CMK (cell line): Measurements from ENCODE around the gene LUZP1.
"Not testable (repeated sequence)": the region's sequence is repeated elsewhere in the genome, so short reads cannot be mapped to it uniquely, and the experiment has no call there.

ENCODE experiments used
- DNase-seq: peaks from one replicate; pipeline ENCODE4 v3.0.0-alpha.2; 2010; ENCODE audit warnings: low read depth

LUZP1 gene

GRCh38 chr1:23188936-23189452 is 20.3 kb upstream of the LUZP1 start:
- DNase-seq, result not testable (repeated sequence)

- no peak for DNase-seq
Observed at GRCh38 chr1:23188434-23188884, 19.8 kb upstream of the LUZP1 start.

DNA sequence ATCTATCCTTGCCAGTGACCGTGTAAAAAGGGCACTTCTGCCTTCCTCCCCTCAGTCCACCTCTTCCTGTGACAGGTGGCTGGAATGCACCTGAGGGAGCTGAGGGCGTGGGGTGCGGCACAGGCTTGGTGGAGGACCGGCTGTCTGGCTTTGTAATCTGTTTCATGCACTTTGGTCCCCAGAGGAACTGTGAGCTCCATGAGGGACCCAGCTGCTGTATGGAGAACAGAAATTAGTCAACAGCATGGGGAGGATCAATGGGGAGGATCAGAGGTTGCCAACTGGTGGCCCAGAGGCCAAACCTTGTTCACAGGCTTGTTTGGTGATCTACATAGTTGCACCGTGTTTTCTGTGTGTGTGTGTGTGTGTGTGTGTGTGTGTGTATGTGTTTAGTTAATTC is 19.0 kb upstream of the LUZP1 start:
- DNase-seq, result no peak

- no peak for DNase-seq
Observed at GRCh38 chr1:23185381-23185780, 16.7 kb upstream of the LUZP1 start.

GRCh38 chr1:23184212-23184934 is 15.7 kb upstream of the LUZP1 start:
- DNase-seq, result no peak

- DNase-seq, result no peak
Observed at GRCh38 chr1:23179862-23180261, 11.2 kb upstream of the LUZP1 start.

DNA sequence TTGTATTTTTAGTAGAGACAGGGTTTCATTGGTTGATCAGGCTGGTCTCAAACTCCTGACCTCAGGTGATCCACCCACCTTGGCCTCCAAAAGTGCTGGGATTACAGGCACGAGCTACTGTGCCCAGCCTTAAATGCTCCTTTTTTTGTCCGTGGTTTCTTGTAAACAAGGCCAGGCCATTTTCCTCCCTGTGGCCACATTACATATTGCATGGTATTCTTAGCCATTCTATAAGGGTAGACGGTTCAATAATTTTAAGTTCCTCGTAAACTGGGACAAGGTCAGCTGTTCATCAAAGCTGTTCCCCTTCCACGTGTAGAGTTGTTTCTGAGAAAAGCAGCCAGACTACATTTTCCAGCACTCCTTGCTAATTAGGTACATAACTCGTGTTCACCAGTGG is 10.3 kb upstream of the LUZP1 start:
- DNase-seq, result no peak

DNA sequence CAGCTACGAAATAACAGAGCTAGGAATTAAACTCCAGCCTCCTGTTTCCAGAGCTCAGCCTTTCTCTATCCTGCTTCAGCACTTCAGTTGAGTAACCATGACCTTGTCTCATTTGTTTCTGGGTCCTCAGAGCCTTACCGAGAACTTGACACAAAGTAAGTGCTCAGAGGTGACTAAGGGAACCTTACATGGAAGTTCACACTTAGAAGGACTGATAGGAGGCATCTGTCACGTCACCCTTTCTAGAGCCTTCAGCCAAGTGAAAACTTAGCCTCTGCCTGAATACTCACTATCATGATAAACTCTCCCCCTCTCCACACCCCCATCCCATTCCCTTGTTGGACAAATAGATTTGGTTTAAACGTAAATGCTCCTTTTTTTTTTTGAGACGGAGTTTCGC is 9.8 kb upstream of the LUZP1 start:
- DNase-seq, result no peak

DNA sequence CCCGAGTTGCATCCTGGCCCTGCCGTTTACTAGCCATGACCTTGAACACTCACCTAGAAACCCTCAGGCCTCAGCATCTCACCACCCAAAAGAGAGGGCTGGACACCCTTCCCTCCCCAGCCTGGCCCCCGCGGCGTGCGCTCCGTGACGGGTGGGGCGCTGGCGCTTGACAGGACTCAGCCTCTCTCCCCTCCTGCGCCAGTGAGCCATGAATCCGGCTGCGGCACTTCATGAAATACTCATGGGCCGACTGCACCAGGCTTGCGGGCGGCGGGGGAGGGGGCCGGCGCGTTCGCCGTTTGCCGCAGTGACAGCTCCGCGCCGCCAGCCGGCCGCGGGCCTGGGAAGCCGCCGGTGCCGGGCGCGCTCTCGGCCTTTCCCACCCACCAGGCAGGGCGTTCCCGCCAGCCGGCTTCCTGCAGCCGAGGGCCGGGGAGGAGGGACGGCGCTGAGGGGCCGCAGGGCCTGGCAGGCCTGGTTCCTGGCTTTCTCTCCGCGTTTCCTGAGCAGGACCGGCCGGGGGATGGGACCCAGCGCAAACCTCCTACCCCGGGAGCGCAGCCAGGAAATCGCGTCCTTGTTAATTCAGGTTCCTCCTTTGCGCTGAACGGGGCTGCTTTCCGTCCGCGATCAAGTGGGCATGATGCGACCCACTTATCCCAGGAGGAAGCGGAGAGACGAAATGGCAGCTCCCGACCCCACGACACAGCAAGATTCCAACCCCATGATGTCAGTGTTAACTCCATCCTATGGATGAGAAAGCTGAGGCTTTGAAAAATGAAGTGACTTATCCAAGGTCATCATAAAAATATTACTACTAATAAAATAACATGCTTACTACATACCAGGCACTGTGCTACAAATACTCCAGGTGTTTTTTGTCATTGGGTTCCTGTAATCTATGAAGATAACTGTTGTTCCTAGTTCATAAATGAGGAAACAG is 9.1 kb upstream of the LUZP1 start:
- DNase-seq, result no peak

- DNase-seq, result no peak
Observed at GRCh38 chr1:23177031-23177430, 8.4 kb upstream of the LUZP1 start.

DNA sequence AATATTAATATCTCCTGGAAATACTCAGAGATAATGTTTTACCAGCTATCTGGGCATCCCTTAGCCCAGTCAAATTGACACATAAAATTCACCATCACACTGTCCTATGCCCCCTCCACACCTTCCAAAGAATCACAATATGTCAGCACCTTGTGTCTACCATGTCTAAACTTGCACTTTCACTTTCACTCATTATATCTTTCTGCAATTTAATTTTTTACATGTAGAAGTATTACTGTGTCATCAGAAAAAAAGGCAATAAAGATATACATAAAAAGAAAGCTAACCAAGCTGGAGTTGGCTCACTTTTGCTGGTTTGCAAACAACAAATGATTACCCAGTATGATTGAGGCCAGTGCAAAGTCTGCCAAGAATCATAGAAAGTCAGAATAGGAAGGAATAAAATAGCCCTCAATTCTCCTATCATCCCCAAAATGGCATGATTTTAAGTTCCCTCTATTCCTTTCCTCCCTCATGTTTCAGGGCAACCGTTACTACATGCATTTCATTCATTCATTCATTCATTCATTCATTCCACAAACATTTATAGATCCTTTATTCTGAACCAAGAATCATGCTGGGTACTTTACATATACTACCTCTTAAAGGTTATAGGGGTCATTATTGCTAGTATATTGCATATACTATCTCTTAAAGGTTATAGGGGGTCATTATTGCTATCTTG is 5.9 kb upstream of the LUZP1 start:
- no peak for DNase-seq

DNA sequence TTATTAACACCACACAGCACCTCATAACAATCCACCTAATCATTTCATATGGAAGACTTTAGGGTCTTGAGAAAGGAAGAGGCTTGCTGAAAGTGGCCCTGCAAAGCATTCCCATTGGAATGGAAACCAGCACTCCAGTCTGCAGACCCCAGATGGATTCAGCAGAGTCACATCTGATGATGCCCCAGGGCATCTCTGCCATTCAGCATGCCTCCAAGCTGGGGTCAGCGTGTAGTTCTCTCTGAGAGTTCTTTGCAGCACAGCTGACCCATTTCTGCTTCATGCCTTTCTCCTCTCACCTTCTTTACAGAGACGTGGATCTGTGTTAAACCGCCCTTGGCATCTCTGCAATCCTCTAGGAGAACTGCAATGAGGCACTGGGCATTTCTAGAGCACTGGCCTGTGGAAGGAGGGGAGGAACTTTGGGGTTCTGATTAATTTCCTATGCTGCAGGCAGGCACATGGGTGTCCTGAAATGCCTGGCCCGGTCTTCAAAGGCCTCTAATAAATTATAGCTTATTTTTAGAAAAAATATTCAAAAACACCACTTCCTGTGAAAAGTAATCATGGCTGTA is 2.6 kb upstream of the LUZP1 start:
- DNase-seq, result no peak

GRCh38 chr1:23169727-23170335 is 1.2 kb upstream of the LUZP1 start:
- DNase-seq, result peak; percentile 80

DNA sequence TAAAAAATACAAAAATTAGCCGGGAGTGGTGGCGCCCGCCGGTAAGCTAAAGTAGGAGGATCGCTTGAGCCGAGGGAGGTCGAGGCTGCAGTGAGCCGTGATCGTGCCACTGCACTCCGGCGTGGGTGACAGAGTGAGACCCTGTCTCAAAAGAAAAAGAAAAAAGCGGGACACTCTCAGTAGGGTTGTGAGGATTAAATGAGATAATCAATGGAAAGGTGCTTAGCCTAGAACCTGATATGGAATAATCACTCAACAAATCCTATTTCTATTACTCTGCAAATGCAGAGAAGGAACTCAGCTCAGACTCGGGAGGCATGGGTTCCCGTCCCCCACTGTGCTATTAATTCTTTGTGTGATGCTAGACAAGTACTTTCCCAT is 529 bp upstream of the LUZP1 start:
- DNase-seq, result no peak

DNA sequence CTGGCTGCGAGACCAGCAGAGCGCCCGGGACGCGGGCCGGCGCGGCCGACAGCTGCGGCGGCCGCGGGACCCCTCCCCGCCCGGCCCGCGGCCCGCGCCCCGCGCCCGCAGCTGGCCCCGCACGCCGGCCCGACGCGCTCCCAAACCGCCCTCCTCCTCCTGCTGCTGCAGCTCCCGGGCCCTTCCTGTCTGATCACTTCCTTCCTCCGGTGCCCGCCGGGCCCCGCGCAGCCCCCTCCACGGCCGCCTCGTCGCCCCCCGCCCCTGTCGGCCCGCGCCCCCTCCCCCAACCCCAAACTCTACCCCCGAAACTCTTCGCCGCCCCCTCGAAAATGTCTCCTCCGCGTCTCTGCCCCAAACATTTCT is 594 bp downstream of the LUZP1 start:
- DNase-seq, result no peak

GRCh38 chr1:23167353-23168078 is 1.1 kb downstream of the LUZP1 start:
- no peak for DNase-seq

DNA sequence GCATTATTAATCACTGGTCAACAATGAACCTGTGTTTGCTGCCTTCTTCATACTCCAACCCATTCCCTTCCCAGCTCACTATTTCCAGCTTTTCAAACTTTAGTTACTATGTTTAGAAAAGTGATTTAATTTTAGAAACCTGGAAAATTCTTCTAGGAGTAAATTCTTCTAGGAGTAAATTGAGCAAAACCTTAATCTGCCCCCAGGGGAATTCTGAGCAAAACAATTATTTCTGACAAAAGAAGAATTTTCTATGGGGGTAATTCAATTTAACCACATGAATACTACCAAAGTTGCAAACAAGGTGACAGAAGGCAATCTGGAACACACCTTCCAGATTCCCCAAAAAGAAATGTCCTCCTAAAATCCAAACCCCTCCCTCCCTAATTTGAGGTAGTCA is 1.8 kb downstream of the LUZP1 start:
- DNase-seq, result no peak

DNA sequence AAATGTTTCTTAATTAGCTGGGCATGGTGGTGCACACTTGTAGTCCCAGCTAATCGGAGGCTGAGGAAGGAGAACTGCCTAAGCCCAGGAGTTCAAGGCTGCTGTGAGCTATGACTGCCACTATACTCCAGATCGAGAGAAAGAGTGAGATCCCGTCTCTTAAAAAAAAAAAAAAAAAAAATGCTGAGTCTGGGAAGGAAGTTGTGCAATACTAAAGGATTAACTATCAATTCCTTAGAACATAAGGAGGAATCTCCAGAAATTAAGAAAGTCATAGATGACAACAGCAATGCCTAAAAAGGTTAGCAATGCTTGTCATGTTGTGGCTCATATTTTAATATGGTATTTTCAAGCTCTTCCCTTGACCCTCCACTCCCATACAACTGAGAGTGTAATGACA is 5.3 kb downstream of the LUZP1 start:
- no peak for DNase-seq

- no peak for DNase-seq
Observed at GRCh38 chr1:23159963-23160877, 8.4 kb downstream of the LUZP1 start.

DNA sequence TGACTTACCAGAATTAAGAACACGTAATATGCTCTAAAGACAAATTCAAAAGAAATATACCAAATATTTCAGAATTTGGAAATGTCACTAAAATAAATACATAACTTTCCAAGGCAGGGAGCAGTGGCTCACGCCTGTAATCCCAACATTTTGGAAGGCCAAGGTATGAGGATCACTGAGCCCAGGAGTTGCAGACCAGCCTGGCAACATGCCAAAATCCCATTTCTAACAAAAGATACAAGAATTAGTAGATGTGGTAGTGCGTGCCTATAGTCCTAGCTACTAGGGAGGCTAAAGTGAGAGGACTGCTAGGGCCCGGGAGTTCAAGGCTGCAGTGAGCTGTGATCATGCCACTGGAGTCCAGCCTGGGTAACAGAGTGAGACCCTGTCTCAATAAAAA is 11.7 kb downstream of the LUZP1 start:
- DNase-seq, result no peak
